GM12878 (cell line): ENCODE results near the gene MGAT5. TPM values are rescaled to one million over a fixed set of nuclear protein-coding genes. Genes with fewer than 3 reads are reported as not detected.
A peak's percentile ranks its signal among the peaks of the same experiment; 100 is the strongest.
"Not testable (repeated sequence)": the region's sequence is repeated elsewhere in the genome, so short reads cannot be mapped to it uniquely, and the experiment has no call there.

ENCODE experiments used
- ATAC-seq: fragments of 200-7000 bp; cut with Tn5 transposase; 3 replicates; pipeline ENCODE4 v1.9.1; 2020; ENCODE audit warnings: mild to moderate bottlenecking, moderate library complexity
- BruUV-seq: library from RNA; stranded (reverse); fragments of 400-500 nt; replicated peaks from 2 replicates; lab custom pipeline; 2021; lab: Mats Ljungman, UMichigan
- CTCF ChIA-PET: fragments of 300-600 bp; sonication (Branson Sonifier 250); formaldehyde crosslinking; extraction: SDS; loops from one replicate; lab custom pipeline; 2021; ENCODE audit warnings: inconsistent platforms; lab: Yijun Ruan, JAX
- POLR2A ChIA-PET: fragments of 350-600 bp; formaldehyde crosslinking; extraction: SDS; loops from one replicate; lab custom pipeline; 2021; ENCODE audit warnings: inconsistent platforms; lab: Charles Lee
- RAD21 ChIA-PET: fragments of 300-600 bp; sonication (Branson Sonifier 250); formaldehyde crosslinking; loops from one replicate; lab custom pipeline; 2023; ENCODE audit warnings: antibody characterized with exemption; ENCODE audit not compliant: unreplicated experiment; lab: Charles Lee
- SMC1A ChIA-PET: fragments of 300-600 bp; sonication (Branson Sonifier 250); formaldehyde crosslinking; loops from one replicate; lab custom pipeline; 2023; ENCODE audit not compliant: unreplicated experiment, uncharacterized antibody; lab: Charles Lee
- DNase-seq: peaks from one replicate; pipeline ENCODE4 v3.0.0-alpha.2; 2011; ENCODE audit warnings: low read depth, low spot score
- FAIRE-seq: peaks from 3 replicates; lab custom pipeline; 2011; peaks lifted over from hg19 to GRCh38; lab: Jason Lieb, UNC
- H2AFZ ChIP-seq: 2 replicates; pipeline ENCODE4 v1.6.0; 2011; ENCODE audit warnings: low read depth, low read length, control low read depth; ENCODE audit not compliant: control insufficient read depth
- H3K27ac ChIP-seq: 2 replicates; pipeline ENCODE4 v1.5.1; 2011; ENCODE audit warnings: control low read depth; ENCODE audit not compliant: control insufficient read depth, insufficient read depth
- H3K27me3 ChIP-seq, 2 experiments: replicated peaks in 1 of 2; 2 replicates each; pipeline versions ENCODE4 v1.6.0 to v1.6.1; 2011; ENCODE audit warnings: low read length in 1 of 2; ENCODE audit not compliant: control insufficient read depth in 2 of 2, insufficient read depth in 2 of 2
- H3K36me3 ChIP-seq, 2 experiments: 2 replicates each; pipeline ENCODE4 v1.5.1; 2011; ENCODE audit warnings: low read length in 1 of 2; ENCODE audit not compliant: control insufficient read depth in 2 of 2, insufficient read depth in 2 of 2
- H3K4me1 ChIP-seq: 2 replicates; pipeline ENCODE4 v1.6.1; 2011; ENCODE audit warnings: mild to moderate bottlenecking, low read length, moderate library complexity, mixed read lengths; ENCODE audit not compliant: control insufficient read depth, insufficient read depth
- H3K4me2 ChIP-seq: 2 replicates; pipeline ENCODE4 v1.6.0; 2011; ENCODE audit warnings: control low read depth; ENCODE audit not compliant: control insufficient read depth, insufficient read depth
- H3K4me3 ChIP-seq: fragments of 200-600 bp; sonication (generic); 2 replicates; pipeline ENCODE4 v1.5.1; 2016
- H3K79me2 ChIP-seq: 2 replicates; pipeline ENCODE4 v1.6.0; 2011; ENCODE audit warnings: low read length; ENCODE audit not compliant: control insufficient read depth, insufficient read depth
- H3K9ac ChIP-seq: 2 replicates; pipeline ENCODE4 v1.8.0; 2011; ENCODE audit warnings: low read length, control low read depth, mixed read lengths; ENCODE audit not compliant: control insufficient read depth, insufficient read depth
- H3K9me3 ChIP-seq: replicated peaks from 3 replicates; pipeline ENCODE4 v1.5.1; 2011; ENCODE audit warnings: mild to moderate bottlenecking, low read length; ENCODE audit not compliant: control insufficient read depth, insufficient read depth
- H4K20me1 ChIP-seq: 2 replicates; pipeline ENCODE4 v1.6.0; 2011; ENCODE audit not compliant: control insufficient read depth, insufficient read depth
- ATF2 ChIP-seq: IDR thresholded peaks from 2 replicates; pipeline ENCODE4 v1.6.1; 2012; ENCODE audit warnings: low read length, inconsistent platforms
- ATF7 ChIP-seq: fragments of 450-650 bp; IDR thresholded peaks from 2 replicates; pipeline ENCODE4 v1.6.1; 2016; ENCODE audit warnings: low read depth, mild to moderate bottlenecking
- CEBPB ChIP-seq, 2 experiments: fragments of 150-350 bp in 1 of 2; IDR thresholded peaks; 2 replicates each; pipeline ENCODE4 v1.6.1; 2012 to 2014; ENCODE audit warnings: low read depth in 2 of 2, low read length in 2 of 2, borderline replicate concordance in 1 of 2, inconsistent platforms in 1 of 2
- NFYB ChIP-seq: IDR thresholded peaks from 2 replicates; pipeline ENCODE4 v1.6.1; 2011; ENCODE audit warnings: low read depth, mild to moderate bottlenecking, low read length, improper control_type of control experiment, moderate library complexity; ENCODE audit not compliant: insufficient read depth
- SPI1 ChIP-seq: IDR thresholded peaks from 2 replicates; pipeline ENCODE4 v1.6.1; 2011; ENCODE audit warnings: low read depth, mild to moderate bottlenecking, low read length, moderate library complexity, borderline replicate concordance; ENCODE audit not compliant: insufficient read depth
- WGBS: methylation state at CpG from one replicate; pipeline ENCODE4 v1.1.6; 2016; ENCODE audit warnings: low lambda C conversion rate; ENCODE audit not compliant: insufficient replicate concordance, insufficient coverage; ENCODE audit errors: missing lambda C conversion rate; 5-methylcytosine and 5-hydroxymethylcytosine counted together
- in situ Hi-C: fragments of 300-500 bp; cut with MboI; formaldehyde crosslinking; loops from 9 replicates; pipeline ENCODE4 v1.14.3; 2018; ENCODE audit warnings: mixed read lengths
- intact Hi-C: fragments of 100-400 bp; cut with micrococcal nuclease; formaldehyde crosslinking; loops from one replicate; pipeline ENCODE4 v1.14.2; 2022; ENCODE audit not compliant: unreplicated experiment
- polyA plus RNA-seq, 11 experiments: library from polyadenylated mRNA; depleted of rRNA in 4 of 11; unstranded in 6 of 11; stranded (reverse) in 5 of 11; fragments of >200 nt; fragmentation: Nextera tagmentation in 4 of 11; fragmentation: Illumina TruSeq in 1 of 11; extraction: Ambion mirVana in 4 of 11; extraction: Trizol in 1 of 11; gene quantifications; 1 replicate in 1 of 11; 2 replicates in 10 of 11; pipeline versions ENCODE4 v1.2.1 to v1.2.3, GENCODE V29; 2011 to 2016; ENCODE audit warnings: inconsistent platforms in 2 of 11, missing spikeins in 2 of 11, low read depth in 1 of 11
- total RNA-seq, 4 experiments: library from RNA; depleted of rRNA in 3 of 4; stranded (reverse); fragments of >200 nt in 3 of 4; fragmentation: Illumina TruSeq in 1 of 4; extraction: Trizol in 1 of 4; gene quantifications; 2 replicates each; pipeline versions ENCODE4 v1.2.1 to v1.2.3, GENCODE V29; 2013 to 2021

The MGAT5 gene
- total and polyA plus RNA-seq, 10 of the 15 experiments (the other 5 are each of a cell fraction or from before 2014, with no cell fraction given), result 4.9 to 104 (median 36.2) TPM

DNA sequence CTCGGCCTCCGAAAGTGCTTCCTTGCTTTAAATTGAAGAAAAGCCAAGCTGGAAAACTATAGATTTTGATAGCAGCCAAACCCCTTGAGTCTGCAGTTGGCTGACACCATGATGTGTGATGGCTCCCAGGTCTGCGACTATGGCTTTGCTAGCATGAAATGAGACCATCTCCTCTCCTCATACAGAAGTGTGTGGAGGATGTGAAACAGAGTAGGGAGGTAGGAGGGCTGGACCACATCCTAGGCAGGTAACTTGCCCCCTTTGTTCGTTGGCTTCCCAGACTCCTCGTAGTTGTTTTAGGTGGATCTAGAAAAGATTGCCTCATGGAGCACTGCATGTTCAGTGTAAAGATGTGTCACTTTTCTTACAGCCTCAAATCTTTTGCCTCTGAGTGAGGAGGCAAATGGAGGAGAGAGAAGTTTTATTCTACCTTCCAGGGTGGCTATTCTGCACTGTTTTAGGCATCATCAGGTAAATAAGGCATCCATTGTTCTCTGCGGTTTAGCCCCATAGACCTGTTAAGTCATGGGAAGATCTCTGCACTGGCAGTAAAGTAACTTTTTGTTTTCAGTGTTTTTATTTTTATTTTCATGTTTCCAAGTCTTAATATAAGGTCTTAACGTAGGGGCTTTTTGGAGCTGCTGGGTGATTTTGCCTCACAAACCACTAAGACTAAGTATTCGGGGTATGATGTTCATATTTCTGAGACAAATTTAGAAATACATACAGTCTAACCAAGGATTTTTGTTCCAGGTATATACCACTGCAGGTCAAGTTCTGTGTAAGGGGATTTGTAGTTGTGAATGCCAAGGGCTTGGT, 40.1 kb downstream of the MGAT5 start (continued):
- TF ChIP-seq SPI1, result 0 out of 2 replicates have a peak, but pooled peaks have one; percentile 17

- H3K36me3 ChIP-seq, in situ Hi-C loops, H3K9me3 ChIP-seq, H3K4me2 ChIP-seq, H2AFZ ChIP-seq, H3K4me3 ChIP-seq, H3K9ac ChIP-seq, H4K20me1 ChIP-seq, FAIRE-seq, DNase-seq: not testable (repeated sequence)
- RAD21 ChIA-PET, result interaction anchor here (1.7 kb wide), 1 partner anchor 11 kb away, joined by 8 read pairs; no protein-coding TSS in a partner anchor
- Histone ChIP-seq H3K4me1 (peaks cover 65% of the 10 kb centered on the region), H3K79me2 (peaks cover 72% of the 10 kb centered on the region), H3K27ac (peak overlapping the region; percentile 84)
- WGBS, result 79% methylated on average over 3 of the region's 3 CpGs
- CTCF ChIA-PET, result interaction anchor here (0.9 to 2.1 kb wide), 2 partner anchors 21 to 117 kb away, joined by 4 to 5 read pairs; no protein-coding TSS in a partner anchor
- POLR2A ChIA-PET, result interaction anchor here (1.1 kb wide), 1 partner anchor 12 kb away, joined by 4 read pairs; no protein-coding TSS in a partner anchor
- ATAC-seq, result peak; percentile 52
- intact Hi-C loops, result loop anchor here (1.0 kb wide), 1 partner anchor 11 kb away; no protein-coding TSS in a partner anchor
- SMC1A ChIA-PET, result interaction anchor here (1.5 to 3.0 kb wide), 4 partner anchors 11 to 176 kb away, joined by 3 to 11 read pairs (median 7); no protein-coding TSS in a partner anchor
- TF ChIP-seq SPI1, result 0 out of 2 replicates have a peak, but pooled peaks have one; percentile 19
- TF ChIP-seq CEBPB (IDR thresholded peaks at IDR 0.05; ENCODE audit: borderline replicate concordance in 1 of 2, low read depth in 2 of 2, low read length in 2 of 2), result 0 out of 4 replicates have a peak, but pooled peaks of 1 of the 2 experiments have one; percentile 36
- peak; percentile 81 for TF ChIP-seq ATF7
- TF ChIP-seq ATF2, result 0 out of 2 replicates have a peak, but pooled peaks have one; percentile 32
- 0 out of 2 replicates have a peak, but pooled peaks have one; percentile 28 for TF ChIP-seq NFYB
- TF ChIP-seq, all 136 proteins: peak for 5; not testable (repeated sequence) for 131
- BruUV-seq, H3K27me3 ChIP-seq: not testable (repeated sequence)
These were observed 40.7 kb downstream of the MGAT5 start for GRCh38 chr2:134294598-134294997.
